Vagina (tissue), 2 donors: Measurements from ENCODE around the gene DDHD1. TPM values are rescaled to one million over a fixed set of nuclear protein-coding genes. Genes with fewer than 3 reads are reported as not detected.

Source experiments
- DNase-seq, 2 donors: peaks; one replicate each; pipeline ENCODE4 v3.0.0-alpha.2; 2017; ENCODE audit errors: extremely low spot score in 2 of 2
- H3K27ac ChIP-seq: fragments of 200-600 bp; sonication (generic); one replicate; pipeline ENCODE4 v1.5.1; 2019
- H3K27me3 ChIP-seq: fragments of 200-600 bp; sonication (generic); one replicate; pipeline ENCODE4 v1.5.1; 2019
- H3K36me3 ChIP-seq, 2 donors: fragments of 200-600 bp; sonication (generic); one replicate each; pipeline ENCODE4 v1.5.1; 2017 to 2019
- H3K4me1 ChIP-seq: fragments of 200-600 bp; sonication (generic); one replicate; pipeline ENCODE4 v1.5.1; 2019
- H3K4me3 ChIP-seq, 2 donors: fragments of 200-600 bp; sonication (generic); 1 replicate in 1 of 2; 2 replicates in 1 of 2; pipeline ENCODE4 v1.5.1; 2016 to 2019
- H3K9me3 ChIP-seq: fragments of 200-600 bp; sonication (generic); one replicate; pipeline ENCODE4 v1.5.1; 2019
- CTCF ChIP-seq, 3 experiments: fragments of 450-650 bp in 2 of 3; fragments of 200-600 bp in 1 of 3; sonication (generic) in 1 of 3; IDR thresholded peaks; one replicate each; pipeline ENCODE4 v1.5.1; 2017 to 2019; ENCODE audit warnings: antibody characterized with exemption in 3 of 3, mild to moderate bottlenecking in 2 of 3, moderate library complexity in 2 of 3
- POLR2A ChIP-seq, 2 donors: fragments of 450-650 bp; IDR thresholded peaks; one replicate each; pipeline ENCODE4 v1.6.1; 2017; ENCODE audit warnings: antibody characterized with exemption in 2 of 2, mild to moderate bottlenecking in 2 of 2, moderate library complexity in 2 of 2
- POLR2AphosphoS5 ChIP-seq, 2 donors: sonication (generic); formaldehyde crosslinking; IDR thresholded peaks; one replicate each; pipeline ENCODE4 v1.9.0; 2017; ENCODE audit warnings: antibody characterized with exemption in 2 of 2, mild to moderate bottlenecking in 2 of 2, low read depth in 1 of 2; ENCODE audit not compliant: insufficient read depth in 1 of 2
- intact Hi-C: fragments of 100-400 bp; cut with DNase I; formaldehyde crosslinking; loops from one replicate; pipeline ENCODE4 v1.15.1; 2023
- total RNA-seq: library from RNA; depleted of rRNA; stranded (reverse); fragments of >200 nt; gene quantifications from one replicate; pipeline ENCODE4 v1.2.3, GENCODE V29; 2016

DDHD1 gene
- total RNA-seq, 1 donor from 2014 or later, result 17.4 TPM

- Histone ChIP-seq H3K4me3 (no peak overlapping the region), H3K27me3 (no peaks in the 10 kb centered on the region), H3K4me1 (no peaks in the 10 kb centered on the region), H3K36me3 (no peaks in the 10 kb centered on the region), H3K27ac (no peak overlapping the region), H3K9me3 (no peaks in the 10 kb centered on the region)
- intact Hi-C loops, result no loop called here
- no peak for DNase-seq
- TF ChIP-seq POLR2A (IDR thresholded peaks at IDR 0.05) (no peak), CTCF (IDR thresholded peaks at IDR 0.05) (no peak), POLR2AphosphoS5 (IDR thresholded peaks at IDR 0.05; ENCODE audit: insufficient read depth in 1 of 2, low read depth in 1 of 2) (no peak)
Measured at GRCh38 chr14:53044486-53044885, 108.6 kb downstream of the DDHD1 start.

GRCh38 chr14:53043027-53043581, 110.0 kb downstream of the DDHD1 start:
- intact Hi-C loops, result no loop called here
- H3K4me1 ChIP-seq, result no peaks in the 10 kb centered on the region
- no peaks in the 10 kb centered on the region for H3K36me3 ChIP-seq
- H3K4me3 ChIP-seq, result no peak overlapping the region
- H3K9me3 ChIP-seq, result no peaks in the 10 kb centered on the region
- TF ChIP-seq POLR2A (IDR thresholded peaks at IDR 0.05) (no peak), POLR2AphosphoS5 (IDR thresholded peaks at IDR 0.05; ENCODE audit: insufficient read depth in 1 of 2, low read depth in 1 of 2) (no peak), CTCF (IDR thresholded peaks at IDR 0.05) (no peak)
- H3K27ac ChIP-seq, result no peak overlapping the region
- no peak for DNase-seq
- no peaks in the 10 kb centered on the region for H3K27me3 ChIP-seq

- no peaks in the 10 kb centered on the region for H3K27me3 ChIP-seq
- TF ChIP-seq POLR2AphosphoS5 (IDR thresholded peaks at IDR 0.05; ENCODE audit: insufficient read depth in 1 of 2, low read depth in 1 of 2), result no peak
- no peak for TF ChIP-seq POLR2A (IDR thresholded peaks at IDR 0.05)
- TF ChIP-seq CTCF (IDR thresholded peaks at IDR 0.05), result no peak
- DNase-seq, result no peak
- no peaks in the 10 kb centered on the region for H3K9me3 ChIP-seq
- intact Hi-C loops, result no loop called here
- H3K27ac ChIP-seq, result no peak overlapping the region
- H3K4me3 ChIP-seq, result no peak overlapping the region
- H3K4me1 ChIP-seq, result no peaks in the 10 kb centered on the region
- H3K36me3 ChIP-seq, result no peaks in the 10 kb centered on the region
Measured at GRCh38 chr14:53042480-53042879, 110.6 kb downstream of the DDHD1 start.

GRCh38 chr14:53041067-53041466, 112.1 kb downstream of the DDHD1 start:
- Histone ChIP-seq H3K9me3 (no peaks in the 10 kb centered on the region), H3K27ac (no peak overlapping the region), H3K4me1 (no peaks in the 10 kb centered on the region), H3K27me3 (no peaks in the 10 kb centered on the region), H3K36me3 (no peaks in the 10 kb centered on the region), H3K4me3 (no peak overlapping the region)
- TF ChIP-seq POLR2A (IDR thresholded peaks at IDR 0.05) (no peak), CTCF (IDR thresholded peaks at IDR 0.05) (no peak), POLR2AphosphoS5 (IDR thresholded peaks at IDR 0.05; ENCODE audit: insufficient read depth in 1 of 2, low read depth in 1 of 2) (no peak)
- DNase-seq, result no peak
- intact Hi-C loops, result no loop called here

GRCh38 chr14:53038629-53039028, 114.5 kb downstream of the DDHD1 start:
- Histone ChIP-seq H3K36me3 (no peaks in the 10 kb centered on the region), H3K9me3 (no peaks in the 10 kb centered on the region), H3K4me1 (no peaks in the 10 kb centered on the region), H3K27ac (no peak overlapping the region), H3K4me3 (no peak overlapping the region), H3K27me3 (no peaks in the 10 kb centered on the region)
- no peak for DNase-seq
- TF ChIP-seq POLR2A (IDR thresholded peaks at IDR 0.05) (no peak), POLR2AphosphoS5 (IDR thresholded peaks at IDR 0.05; ENCODE audit: insufficient read depth in 1 of 2, low read depth in 1 of 2) (no peak), CTCF (IDR thresholded peaks at IDR 0.05) (no peak)
- intact Hi-C loops, result no loop called here
